OCI-LY1 (cell line): ENCODE results near the gene ADARB2.

Source experiments
- H2AFZ ChIP-seq: fragments of 200-600 bp; sonication (generic), shearing (Covaris generic); 2 replicates; pipeline ENCODE4 v1.6.0; 2014; ENCODE audit warnings: antibody characterized with exemption, mild to moderate bottlenecking, low read length
- H3F3A ChIP-seq: fragments of 200-600 bp; sonication (generic), shearing (Covaris generic); 2 replicates; pipeline ENCODE4 v1.6.0; 2014; ENCODE audit warnings: mild to moderate bottlenecking, antibody characterized with exemption, low read length, moderate library complexity; ENCODE audit not compliant: insufficient read depth
- H3K27ac ChIP-seq: fragments of 200-600 bp; sonication (generic); 2 replicates; pipeline ENCODE4 v1.5.1; 2014; ENCODE audit warnings: low read length, mixed run types, mild to moderate bottlenecking, low read depth; ENCODE audit not compliant: poor library complexity, severe bottlenecking
- H3K27me3 ChIP-seq: fragments of 200-600 bp; sonication (generic); 2 replicates; pipeline ENCODE4 v1.6.0; 2014; ENCODE audit warnings: antibody characterized with exemption, mild to moderate bottlenecking, low read length, moderate library complexity; ENCODE audit not compliant: insufficient read depth
- H3K36me3 ChIP-seq: fragments of 200-600 bp; sonication (generic); 2 replicates; pipeline ENCODE4 v1.6.1; 2014; ENCODE audit warnings: mild to moderate bottlenecking, antibody characterized with exemption, low read length, moderate library complexity, mixed read lengths; ENCODE audit not compliant: insufficient read depth
- H3K4me1 ChIP-seq: fragments of 200-600 bp; sonication (generic); 2 replicates; pipeline ENCODE4 v1.5.1; 2014; ENCODE audit warnings: mild to moderate bottlenecking, low read length, moderate library complexity; ENCODE audit not compliant: insufficient read depth, severe bottlenecking
- H3K4me2 ChIP-seq: fragments of 200-600 bp; sonication (generic), shearing (Covaris generic); 2 replicates; pipeline ENCODE4 v1.6.1; 2014; ENCODE audit warnings: low read length
- H3K4me3 ChIP-seq: fragments of 200-600 bp; sonication (generic); 2 replicates; pipeline ENCODE4 v1.5.1; 2014; ENCODE audit warnings: low read length, low read depth, mild to moderate bottlenecking, mixed read lengths; ENCODE audit not compliant: poor library complexity, severe bottlenecking
- H3K79me2 ChIP-seq: fragments of 200-600 bp; shearing (Covaris generic); 2 replicates; pipeline ENCODE4 v1.6.1; 2016; ENCODE audit warnings: mixed run types, low read length, mixed read lengths; ENCODE audit not compliant: insufficient read depth
- H3K9ac ChIP-seq: fragments of 200-600 bp; sonication (generic), shearing (Covaris generic); 2 replicates; pipeline ENCODE4 v1.6.1; 2014; ENCODE audit warnings: mild to moderate bottlenecking, low read length, mixed read lengths
- H3K9me2 ChIP-seq: fragments of 200-600 bp; sonication (generic), shearing (Covaris generic); 2 replicates; pipeline ENCODE4 v1.6.1; 2014; ENCODE audit warnings: low read depth, mild to moderate bottlenecking, low read length, mixed read lengths
- H3K9me3 ChIP-seq: fragments of 200-600 bp; shearing (Covaris generic); 2 replicates; pipeline ENCODE4 v1.6.1; 2014; ENCODE audit warnings: low read length, mixed read lengths
- H4K20me1 ChIP-seq: fragments of 200-600 bp; sonication (generic), shearing (Covaris generic); 2 replicates; pipeline ENCODE4 v1.6.0; 2016; ENCODE audit warnings: mild to moderate bottlenecking, low read length; ENCODE audit not compliant: insufficient read depth
- CTCF ChIP-seq: fragments of 200-600 bp; sonication (generic), shearing (Covaris generic); IDR thresholded peaks from 2 replicates; pipeline ENCODE4 v1.5.1; 2017; ENCODE audit warnings: mild to moderate bottlenecking, antibody characterized with exemption, low read length, moderate library complexity, mixed read lengths
- EZH2 ChIP-seq: fragments of 200-600 bp; sonication (generic), shearing (Covaris generic); IDR thresholded peaks from 2 replicates; pipeline ENCODE4 v1.8.0; 2017; ENCODE audit warnings: borderline replicate concordance, mixed run types, mild to moderate bottlenecking, antibody characterized with exemption, low read length, moderate library complexity, mixed read lengths

Gene ADARB2

GRCh38 chr10:1348773-1349050, 388.6 kb downstream of the ADARB2 start:
- H3K9me2 ChIP-seq: no peaks in the 10 kb centered on the region
- no peak overlapping the region for H3K9ac ChIP-seq
- no peak overlapping the region for H3K4me3 ChIP-seq
- no peaks in the 10 kb centered on the region for H4K20me1 ChIP-seq
- no peak for TF ChIP-seq EZH2
- no peak for TF ChIP-seq CTCF
- H3K27ac ChIP-seq: no peak overlapping the region
- H3K27me3 ChIP-seq: no peaks in the 10 kb centered on the region; the same call in 1 of the 2 replicates
- H3K4me2 ChIP-seq: no peak overlapping the region
- no peaks in the 10 kb centered on the region for H3F3A ChIP-seq
- no peak overlapping the region for H2AFZ ChIP-seq
- H3K9me3 ChIP-seq: no peaks in the 10 kb centered on the region
- no peaks in the 10 kb centered on the region for H3K79me2 ChIP-seq
- H3K36me3 ChIP-seq: no peaks in the 10 kb centered on the region
- no peaks in the 10 kb centered on the region for H3K4me1 ChIP-seq

GRCh38 chr10:1347962-1348772, 389.2 kb downstream of the ADARB2 start:
- no peak overlapping the region for H2AFZ ChIP-seq
- no peak overlapping the region for H3K27ac ChIP-seq
- H3K9me3 ChIP-seq: no peaks in the 10 kb centered on the region
- H4K20me1 ChIP-seq: no peaks in the 10 kb centered on the region
- no peaks in the 10 kb centered on the region for H3F3A ChIP-seq
- H3K4me3 ChIP-seq: no peak overlapping the region
- no peak for TF ChIP-seq CTCF
- TF ChIP-seq EZH2: no peak
- H3K9me2 ChIP-seq: no peaks in the 10 kb centered on the region
- peaks cover 5% of the 10 kb centered on the region; the same call in 1 of the 2 replicates for H3K27me3 ChIP-seq
- H3K4me1 ChIP-seq: no peaks in the 10 kb centered on the region
- no peak overlapping the region for H3K4me2 ChIP-seq
- H3K36me3 ChIP-seq: no peaks in the 10 kb centered on the region
- H3K79me2 ChIP-seq: no peaks in the 10 kb centered on the region
- no peak overlapping the region for H3K9ac ChIP-seq

- no peak overlapping the region for H3K9ac ChIP-seq
- no peak overlapping the region for H2AFZ ChIP-seq
- no peaks in the 10 kb centered on the region for H3K36me3 ChIP-seq
- H3K79me2 ChIP-seq: no peaks in the 10 kb centered on the region
- H3K9me3 ChIP-seq: no peaks in the 10 kb centered on the region
- no peaks in the 10 kb centered on the region for H3K9me2 ChIP-seq
- H3K4me2 ChIP-seq: no peak overlapping the region
- H3K4me3 ChIP-seq: no peak overlapping the region
- no peaks in the 10 kb centered on the region for H3K4me1 ChIP-seq
- H3F3A ChIP-seq: no peaks in the 10 kb centered on the region
- no peak overlapping the region for H3K27ac ChIP-seq
- H4K20me1 ChIP-seq: no peaks in the 10 kb centered on the region
- TF ChIP-seq EZH2 (no peak), CTCF (no peak)
- H3K27me3 ChIP-seq: peaks cover 6% of the 10 kb centered on the region; the same call in 1 of the 2 replicates
Measured at GRCh38 chr10:1347525-1347924, 389.8 kb downstream of the ADARB2 start.
